Spleen (tissue), 11 donors: ENCODE results near the gene CDH3. TPM values are rescaled to one million over a fixed set of nuclear protein-coding genes. Genes with fewer than 3 reads are reported as not detected.

Source experiments
- DNase-seq: peaks from one replicate; pipeline ENCODE4 v3.0.0-alpha.2; 2020
- H3K27ac ChIP-seq, 8 donors: fragments of 200-600 bp; sonication (generic) in 7 of 8; 1 replicate in 4 of 8; 2 replicates in 4 of 8; pipeline versions ENCODE4 v1.5.0 to v1.8.0; 2016 to 2021; ENCODE audit warnings: inconsistent platforms in 4 of 8, mild to moderate bottlenecking in 4 of 8, moderate library complexity in 1 of 8
- H3K27me3 ChIP-seq, 7 donors: fragments of 200-600 bp; sonication (generic) in 6 of 7; replicated peaks in 1 of 7; 1 replicate in 4 of 7; 2 replicates in 3 of 7; pipeline versions ENCODE4 v1.5.0 to v1.8.0; 2016 to 2021; ENCODE audit warnings: inconsistent platforms in 3 of 7, mild to moderate bottlenecking in 1 of 7
- H3K36me3 ChIP-seq, 6 donors: fragments of 200-600 bp; sonication (generic) in 5 of 6; 1 replicate in 4 of 6; 2 replicates in 2 of 6; pipeline versions ENCODE4 v1.5.0 to v1.8.0; 2016 to 2021; ENCODE audit warnings: inconsistent platforms in 2 of 6
- H3K4me1 ChIP-seq, 6 donors: fragments of 200-600 bp; sonication (generic) in 5 of 6; 1 replicate in 3 of 6; 2 replicates in 3 of 6; pipeline versions ENCODE4 v1.5.0 to v1.8.0; 2016 to 2021; ENCODE audit warnings: inconsistent platforms in 3 of 6
- H3K4me3 ChIP-seq, 8 donors: fragments of 200-600 bp; sonication (generic) in 7 of 8; 1 replicate in 4 of 8; 2 replicates in 4 of 8; pipeline versions ENCODE4 v1.5.0 to v1.8.0; 2016 to 2021; ENCODE audit warnings: inconsistent platforms in 4 of 8, mild to moderate bottlenecking in 4 of 8, moderate library complexity in 2 of 8
- H3K9me3 ChIP-seq, 8 donors: fragments of 200-600 bp; sonication (generic) in 7 of 8; 1 replicate in 4 of 8; 2 replicates in 4 of 8; pipeline versions ENCODE4 v1.5.0 to v1.8.0; 2016 to 2021; ENCODE audit warnings: inconsistent platforms in 4 of 8
- POLR2A ChIP-seq, 3 donors: fragments of 450-650 bp; IDR thresholded peaks; one replicate each; pipeline ENCODE4 v1.5.1; 2017; ENCODE audit warnings: antibody characterized with exemption in 3 of 3, mild to moderate bottlenecking in 1 of 3
- POLR2AphosphoS5 ChIP-seq, 3 donors: sonication (generic); formaldehyde crosslinking; IDR thresholded peaks; one replicate each; pipeline ENCODE4 v1.5.1; 2017; ENCODE audit warnings: antibody characterized with exemption in 3 of 3
- WGBS, 5 donors: extraction: QIAGEN DNeasy Blood & Tissue Kit in 3 of 5; methylation state at CpG; one replicate each; pipeline versions ENCODE4 v1.1.5 to v1.1.7; 2013 to 2018; 5-methylcytosine and 5-hydroxymethylcytosine counted together
- intact Hi-C: fragments of 100-400 bp; cut with DNase I; formaldehyde crosslinking; loops from one replicate; pipeline ENCODE4 v1.15.0; 2023; ENCODE audit warnings: low total_unique reads
- polyA plus RNA-seq, 3 donors: library from polyadenylated mRNA; stranded (reverse); fragments of 200-250 nt; gene quantifications; one replicate each; pipeline ENCODE4 v1.2.1, GENCODE V29; 2013
- total RNA-seq, 7 donors: library from RNA; depleted of rRNA in 3 of 7; stranded (reverse); fragments of >200 nt in 3 of 7; fragmentation: NEBNext Ultra II Directional in 4 of 7; extraction: Animal tissue kit (Norgen Biotek cat#: 25700) in 4 of 7; gene quantifications; one replicate each; pipeline versions ENCODE4 v1.1.0 to v1.2.1, GENCODE V29; 2016 to 2021
- TF ChIP-seq, protein P1 (sequence below), 11 experiments: fragments of 200-600 bp in 7 of 11; fragments of 450-650 bp in 4 of 11; sonication (generic) in 4 of 11; IDR thresholded peaks in 8 of 11; conservative IDR thresholded peaks in 3 of 11; 1 replicate in 7 of 11; 2 replicates in 4 of 11; pipeline versions ENCODE4 v1.4.0 to v1.8.0; 2016 to 2021; ENCODE audit warnings: antibody characterized with exemption in 11 of 11, inconsistent platforms in 4 of 11, mild to moderate bottlenecking in 1 of 11
- donor health status: healthy with polysubstance abuse.
- donor health status: DM: no; HTN: no; CAD: no; lungs with moderate emphysema.
- donor health status: DM: no; HTN: no; CAD: no.
- donor health status: Bipolar disorder and iron deficiency.
- donor health status: healthy.
- donor health status: DM: no; HTN: no; CAD: no.
- donor health status: DM: yes; HTN: yes; CAD: no.

Gene CDH3
- total and polyA plus RNA-seq, 10 donors = 1.5 to 47.6 (median 23.0) TPM

DNA sequence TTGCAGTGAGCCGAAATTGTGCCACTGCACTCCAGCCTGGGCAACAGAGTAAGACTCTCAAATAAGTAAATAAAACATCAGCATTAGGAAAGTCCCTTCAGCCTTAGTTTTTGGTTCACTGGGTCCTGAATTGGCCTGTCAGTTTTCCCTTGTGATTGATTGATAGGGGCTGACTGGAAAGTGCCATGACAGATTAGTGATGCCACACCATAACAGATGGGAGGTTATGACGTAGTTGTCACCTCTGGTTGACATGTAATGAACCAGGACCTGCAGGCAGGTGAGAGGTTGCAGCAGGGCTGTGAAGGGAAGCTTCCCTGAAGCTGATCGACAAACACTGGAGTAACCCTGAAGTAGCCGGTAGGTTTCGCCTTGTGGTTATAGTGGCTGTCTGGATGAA is 41.8 kb downstream of the CDH3 start:
- intact Hi-C loops = no loop called here
- WGBS, 5 donors = 79 to 96% (median 90%) methylated on average over 5 of the region's 5 CpGs

DNA sequence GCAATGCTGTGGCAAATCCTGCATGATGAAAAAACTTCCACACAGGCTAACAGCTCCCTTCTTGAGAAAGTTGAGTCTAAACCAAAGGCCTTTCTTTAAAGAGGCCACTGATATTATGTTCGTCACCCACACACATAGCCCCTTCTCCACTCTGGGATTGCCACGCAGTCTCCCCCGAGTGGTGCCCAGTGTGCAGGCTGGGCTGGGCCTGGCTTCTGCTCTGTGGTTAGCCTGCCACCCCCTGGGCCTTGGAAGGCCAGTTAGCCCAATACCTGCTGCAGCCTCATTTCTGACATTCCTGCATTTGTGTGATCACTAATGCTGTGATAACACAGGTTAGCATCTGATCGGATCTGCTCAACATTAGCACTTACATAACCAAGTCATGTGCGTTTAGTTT is 44.8 kb downstream of the CDH3 start:
- DNase-seq = no peak
- H3K4me3 ChIP-seq = no peak overlapping the region
- no peaks in the 10 kb centered on the region for H3K4me1 ChIP-seq
- 91 to 97% (median 92%) methylated on average over 3 to 5 of the region's 5 CpGs for WGBS, 5 donors
- intact Hi-C loops = no loop called here
- TF ChIP-seq, protein P1, sequence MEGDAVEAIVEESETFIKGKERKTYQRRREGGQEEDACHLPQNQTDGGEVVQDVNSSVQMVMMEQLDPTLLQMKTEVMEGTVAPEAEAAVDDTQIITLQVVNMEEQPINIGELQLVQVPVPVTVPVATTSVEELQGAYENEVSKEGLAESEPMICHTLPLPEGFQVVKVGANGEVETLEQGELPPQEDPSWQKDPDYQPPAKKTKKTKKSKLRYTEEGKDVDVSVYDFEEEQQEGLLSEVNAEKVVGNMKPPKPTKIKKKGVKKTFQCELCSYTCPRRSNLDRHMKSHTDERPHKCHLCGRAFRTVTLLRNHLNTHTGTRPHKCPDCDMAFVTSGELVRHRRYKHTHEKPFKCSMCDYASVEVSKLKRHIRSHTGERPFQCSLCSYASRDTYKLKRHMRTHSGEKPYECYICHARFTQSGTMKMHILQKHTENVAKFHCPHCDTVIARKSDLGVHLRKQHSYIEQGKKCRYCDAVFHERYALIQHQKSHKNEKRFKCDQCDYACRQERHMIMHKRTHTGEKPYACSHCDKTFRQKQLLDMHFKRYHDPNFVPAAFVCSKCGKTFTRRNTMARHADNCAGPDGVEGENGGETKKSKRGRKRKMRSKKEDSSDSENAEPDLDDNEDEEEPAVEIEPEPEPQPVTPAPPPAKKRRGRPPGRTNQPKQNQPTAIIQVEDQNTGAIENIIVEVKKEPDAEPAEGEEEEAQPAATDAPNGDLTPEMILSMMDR (IDR thresholded peaks at IDR 0.05 in 8 of 11, conservative IDR thresholded peaks at IDR 0.05 in 3 of 11) = no peak
- TF ChIP-seq POLR2AphosphoS5 (IDR thresholded peaks at IDR 0.05) (no peak), POLR2A (IDR thresholded peaks at IDR 0.05) (no peak)
- H3K36me3 ChIP-seq = peaks cover 0 to 22% (median 0%) of the 10 kb centered on the region in 6 donors
- H3K9me3 ChIP-seq = no peaks in the 10 kb centered on the region
- H3K27ac ChIP-seq = no peak overlapping the region
- no peaks in the 10 kb centered on the region for H3K27me3 ChIP-seq

More for the DNA sequence above, 41.8 kb downstream of the CDH3 start:
- H3K36me3 ChIP-seq = peaks cover 0 to 18% (median 0%) of the 10 kb centered on the region in 6 donors
- H3K9me3 ChIP-seq = no peaks in the 10 kb centered on the region
- H3K27ac ChIP-seq = no peak overlapping the region
- H3K4me1 ChIP-seq = no peaks in the 10 kb centered on the region
- no peak overlapping the region for H3K4me3 ChIP-seq
- H3K27me3 ChIP-seq = no peaks in the 10 kb centered on the region
- no peak for DNase-seq
- TF ChIP-seq POLR2A (IDR thresholded peaks at IDR 0.05) = no peak

DNA sequence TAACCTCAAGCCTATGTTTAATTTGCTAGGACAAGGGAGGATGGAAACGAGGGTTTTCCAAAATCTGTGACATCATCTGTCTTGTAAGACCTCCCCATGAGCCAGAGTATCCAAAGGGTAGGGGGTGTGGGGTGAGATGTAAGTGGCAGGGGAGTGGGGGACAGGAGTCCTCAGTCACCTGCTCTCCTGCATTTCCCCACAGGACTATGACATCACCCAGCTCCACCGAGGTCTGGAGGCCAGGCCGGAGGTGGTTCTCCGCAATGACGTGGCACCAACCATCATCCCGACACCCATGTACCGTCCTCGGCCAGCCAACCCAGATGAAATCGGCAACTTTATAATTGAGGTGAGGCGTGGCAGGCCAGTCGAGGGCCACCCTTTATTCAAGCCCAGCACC is 50.5 kb downstream of the CDH3 start:
- H3K36me3 ChIP-seq = peaks cover 0 to 30% (median 0%) of the 10 kb centered on the region in 6 donors
- no peak overlapping the region for H3K4me3 ChIP-seq
- H3K27ac ChIP-seq = no peak overlapping the region
- 79 to 90% (median 86%) methylated on average over 11 of the region's 11 CpGs for WGBS, 5 donors
- H3K27me3 ChIP-seq = no peaks in the 10 kb centered on the region
- H3K9me3 ChIP-seq = no peaks in the 10 kb centered on the region
- peaks cover 0 to 21% (median 9%) of the 10 kb centered on the region in 6 donors for H3K4me1 ChIP-seq
- no peak for TF ChIP-seq POLR2AphosphoS5 (IDR thresholded peaks at IDR 0.05)
- TF ChIP-seq, protein P1 (IDR thresholded peaks at IDR 0.05 in 8 of 11, conservative IDR thresholded peaks at IDR 0.05 in 3 of 11) = no peak
- TF ChIP-seq POLR2A (IDR thresholded peaks at IDR 0.05) = no peak
- intact Hi-C loops = no loop called here
- no peak for DNase-seq

DNA sequence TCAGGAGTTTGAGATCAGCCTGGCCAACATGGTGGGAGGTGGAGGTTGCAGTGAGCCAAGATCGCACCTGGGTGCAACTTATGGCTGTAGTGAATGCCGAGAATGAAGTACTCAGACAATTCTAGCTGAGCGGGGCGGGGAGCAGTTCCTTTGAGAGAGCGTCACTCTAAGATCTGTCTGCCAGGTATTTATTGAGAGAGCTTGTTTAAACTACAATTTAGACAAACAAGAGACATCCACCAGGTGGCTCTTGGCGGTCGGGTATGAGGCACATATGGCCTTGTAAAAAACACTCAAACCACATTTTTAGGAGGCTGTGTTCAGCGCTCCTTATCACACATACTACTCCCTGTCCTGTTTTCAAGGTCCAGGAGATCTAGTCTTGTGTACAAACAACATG is 51.4 kb downstream of the CDH3 start:
- intact Hi-C loops = no loop called here
- H3K27ac ChIP-seq = no peak overlapping the region
- WGBS, 5 donors = 85 to 94% (median 87%) methylated on average over 8 of the region's 8 CpGs

More for the DNA sequence above, 51.4 kb downstream of the CDH3 start:
- Histone ChIP-seq H3K27me3 (no peaks in the 10 kb centered on the region), H3K36me3 (peaks cover 0 to 30% (median 0%) of the 10 kb centered on the region in 6 donors), H3K4me1 (peaks cover 0 to 27% (median 9%) of the 10 kb centered on the region in 6 donors), H3K9me3 (no peaks in the 10 kb centered on the region), H3K4me3 (no peak overlapping the region)
- no peak for TF ChIP-seq POLR2A (IDR thresholded peaks at IDR 0.05)
- TF ChIP-seq POLR2AphosphoS5 (IDR thresholded peaks at IDR 0.05) = no peak
- TF ChIP-seq, protein P1 (IDR thresholded peaks at IDR 0.05 in 8 of 11, conservative IDR thresholded peaks at IDR 0.05 in 3 of 11) = no peak
- DNase-seq = no peak
